ENCODE data around the gene NMBR. TPM values are rescaled to one million over a fixed set of nuclear protein-coding genes. Genes with fewer than 3 reads are reported as not detected.
"Not testable (repeated sequence)": the region's sequence is repeated elsewhere in the genome, so short reads cannot be mapped to it uniquely, and the experiment has no call there.

Gene NMBR
- total RNA-seq, result not detected

DNA sequence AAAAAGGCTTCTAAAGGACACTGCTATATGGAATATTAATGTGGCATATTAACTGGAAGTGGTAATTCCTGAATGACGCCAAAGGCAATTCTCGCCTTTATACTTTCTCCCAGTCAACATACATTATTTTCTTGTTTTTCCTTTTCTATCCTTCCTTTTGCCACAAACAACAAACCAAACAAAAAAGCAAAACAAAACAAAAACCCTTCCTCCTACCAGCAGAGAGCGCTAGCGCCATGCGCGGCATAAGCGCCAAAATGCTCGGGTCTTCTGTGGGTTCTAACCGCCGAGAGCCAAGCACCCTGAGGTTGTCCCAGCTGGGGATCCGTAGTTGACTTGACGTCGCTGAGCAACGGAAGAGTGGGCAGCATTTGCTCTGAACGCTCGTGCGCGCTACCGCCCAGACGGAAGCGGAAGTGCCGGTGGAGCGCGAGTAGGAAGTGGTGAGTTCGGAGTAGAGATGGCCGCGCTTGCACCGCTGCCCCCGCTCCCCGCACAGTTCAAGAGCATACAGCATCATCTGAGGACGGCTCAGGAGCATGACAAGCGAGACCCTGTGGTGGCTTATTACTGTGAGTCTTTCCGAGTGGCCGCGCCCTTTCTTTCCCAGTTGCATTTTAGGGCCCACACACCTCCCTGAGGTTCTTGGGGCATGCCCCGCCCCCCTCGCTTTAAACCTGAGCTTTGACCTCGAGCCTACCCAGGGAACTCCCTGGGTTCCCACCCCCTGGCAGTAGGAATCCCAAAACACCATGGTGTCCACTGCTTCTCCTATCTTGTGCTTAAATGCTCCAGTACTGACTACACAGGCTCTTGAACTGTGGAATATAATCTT lies at the start of gene NMBR, which contains the start of gene VTA1:
NMBR (minus strand) TSS at position 295 of the 835 bp plus-strand sequence. CDS start 58,464 bp downstream, outside the sequence.
VTA1 (plus strand) TSS at position 436 of the 835 bp plus-strand sequence; CDS start at position 461, 25 bp downstream.
- CTCF ChIA-PET, result interaction anchor here (1.2 to 3.3 kb wide), 6 partner anchors 9 to 327 kb away, joined by 3 to 31 read pairs (median 4); partner anchors contain the start of gene GJE1
- ATAC-seq (peak; percentile 98), DNase-seq (peak; percentile 98)
- Mint-ChIP-seq H3K9me3 (ENCODE audit: low read depth) (no peaks in the 10 kb centered on the region), H3K4me3 (peak within 1 kb of the TSS; percentile 87), H3K36me3 (peaks cover 14% of the 10 kb centered on the region), H3K4me1 (peaks cover 50% of the 10 kb centered on the region), H3K27me3 (no peaks in the 10 kb centered on the region), H3K27ac (peak within 1 kb of the TSS; percentile 87)

DNA sequence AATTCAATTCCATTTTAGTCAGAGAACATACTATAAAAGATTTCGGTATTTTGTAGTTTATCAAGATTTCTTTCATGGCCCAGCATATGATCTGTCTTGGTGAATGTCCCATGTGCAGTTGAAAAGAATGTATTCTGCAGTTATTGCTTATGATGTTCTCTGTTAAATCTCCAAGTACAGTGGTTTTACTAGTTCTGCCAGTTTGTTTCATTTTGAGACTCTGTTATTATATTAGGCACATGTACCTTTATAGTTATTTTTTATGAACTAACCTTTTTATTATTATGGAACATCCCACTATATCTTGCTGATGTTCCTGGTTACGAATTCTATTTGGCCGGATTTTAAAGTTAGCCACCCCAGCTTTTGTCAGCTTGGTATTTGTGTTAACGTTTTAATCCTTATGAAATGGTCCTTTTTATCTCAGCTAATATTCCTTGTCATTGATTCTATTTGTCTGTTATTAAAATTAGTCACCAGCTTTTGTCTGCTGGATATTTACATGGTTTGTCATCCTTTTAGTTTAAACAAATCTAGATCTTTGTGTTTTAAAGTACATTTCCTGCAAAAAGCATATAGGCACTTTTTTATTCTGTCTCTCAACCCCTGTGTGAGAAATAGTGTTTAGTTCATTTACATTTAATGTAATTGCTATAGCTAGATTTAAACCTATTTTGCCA lies 49.1 kb upstream of the NMBR start:
- H3K27me3 Mint-ChIP-seq, result no peaks in the 10 kb centered on the region
- H3K27ac Mint-ChIP-seq, result no peak overlapping the region
- CTCF ChIA-PET, result interaction anchor here (1.8 to 4.7 kb wide), 2 partner anchors 12 to 40 kb away, joined by 4 to 31 read pairs; no protein-coding TSS in a partner anchor
- peaks cover 8% of the 10 kb centered on the region for H3K4me1 Mint-ChIP-seq
- no peak for DNase-seq
- ATAC-seq, result no peak
- no peaks in the 10 kb centered on the region for H3K9me3 Mint-ChIP-seq (ENCODE audit: low read depth)
- peaks cover 20% of the 10 kb centered on the region for H3K36me3 Mint-ChIP-seq
- no peak overlapping the region for H3K4me3 Mint-ChIP-seq

DNA sequence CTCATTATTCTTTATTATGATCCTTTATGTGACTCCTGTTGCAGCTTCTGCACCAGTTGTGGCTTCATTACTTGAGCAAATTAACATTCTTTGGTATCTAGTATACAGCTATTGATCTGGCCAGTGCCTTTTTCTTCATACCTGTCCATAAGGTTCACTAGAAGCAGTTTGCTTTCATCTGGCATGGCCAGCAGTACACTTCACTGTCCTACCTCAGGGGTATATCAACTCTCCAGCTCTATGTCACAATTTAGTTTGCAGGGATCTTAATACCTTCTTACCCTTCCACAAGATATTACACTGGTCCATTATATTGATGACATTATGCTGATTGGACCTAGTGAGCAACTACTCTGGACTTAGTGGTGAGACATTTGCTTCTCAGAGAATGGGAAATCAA lies 46.7 kb upstream of the NMBR start:
- DNase-seq (no peak), ATAC-seq (no peak)
- no peak overlapping the region for H3K4me3 Mint-ChIP-seq
- no peaks in the 10 kb centered on the region for H3K27me3 Mint-ChIP-seq
- H3K9me3 Mint-ChIP-seq (ENCODE audit: low read depth), result no peaks in the 10 kb centered on the region
- CTCF ChIA-PET, result no interaction called here
- peaks cover 8% of the 10 kb centered on the region for H3K4me1 Mint-ChIP-seq
- H3K36me3 Mint-ChIP-seq, result peaks cover 19% of the 10 kb centered on the region
- no peak overlapping the region for H3K27ac Mint-ChIP-seq

DNA sequence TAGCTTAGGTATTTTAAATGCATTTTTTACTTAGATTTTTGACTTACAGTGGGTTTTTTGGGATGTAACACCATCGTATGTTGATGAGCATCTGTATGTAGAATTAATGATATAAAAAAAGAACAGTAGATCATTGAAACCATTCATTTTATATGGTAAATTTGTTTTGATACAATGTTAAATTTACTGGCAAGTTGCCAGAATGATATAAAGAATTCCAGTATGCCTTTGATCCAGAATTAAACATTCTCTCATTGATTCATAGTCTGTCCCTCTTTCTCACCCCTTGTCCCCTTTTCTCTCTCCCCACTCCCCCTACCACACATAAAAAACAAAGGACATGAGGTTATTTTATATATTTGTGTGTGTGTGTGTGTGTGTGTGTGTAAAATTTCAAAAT lies 45.4 kb upstream of the NMBR start:
- no peaks in the 10 kb centered on the region for H3K9me3 Mint-ChIP-seq (ENCODE audit: low read depth)
- H3K4me3 Mint-ChIP-seq, result no peak overlapping the region
- H3K4me1 Mint-ChIP-seq, result peaks cover 8% of the 10 kb centered on the region
- DNase-seq (no peak), ATAC-seq (no peak)
- no peak overlapping the region for H3K27ac Mint-ChIP-seq
- CTCF ChIA-PET, result no interaction called here
- H3K27me3 Mint-ChIP-seq, result no peaks in the 10 kb centered on the region
- H3K36me3 Mint-ChIP-seq, result peaks cover 15% of the 10 kb centered on the region

DNA sequence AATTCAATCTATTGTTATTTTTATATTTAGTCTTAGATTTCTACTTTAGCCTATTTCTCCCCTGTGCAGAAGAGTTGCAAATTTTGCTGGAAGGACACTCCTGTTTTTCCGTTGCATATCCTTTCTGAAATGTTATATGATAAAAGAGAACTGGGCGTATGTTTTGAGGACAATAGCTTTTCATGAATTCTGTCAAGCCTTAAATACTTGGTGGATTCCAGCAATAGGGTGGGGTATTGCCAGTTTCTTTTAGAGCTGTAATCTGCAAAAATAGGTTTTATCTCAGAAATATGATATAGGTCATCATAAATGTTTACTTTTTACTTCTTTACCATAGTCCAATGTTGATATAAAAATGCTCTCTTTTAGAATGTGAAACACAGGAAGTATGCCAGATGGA lies 42.1 kb upstream of the NMBR start:
- no peaks in the 10 kb centered on the region for H3K9me3 Mint-ChIP-seq (ENCODE audit: low read depth)
- H3K4me1 Mint-ChIP-seq, result no peaks in the 10 kb centered on the region
- H3K27ac Mint-ChIP-seq, result no peak overlapping the region
- CTCF ChIA-PET, result no interaction called here
- ATAC-seq, result no peak
- no peak overlapping the region for H3K4me3 Mint-ChIP-seq
- no peaks in the 10 kb centered on the region for H3K27me3 Mint-ChIP-seq
- no peak for DNase-seq
- peaks cover 12% of the 10 kb centered on the region for H3K36me3 Mint-ChIP-seq

DNA sequence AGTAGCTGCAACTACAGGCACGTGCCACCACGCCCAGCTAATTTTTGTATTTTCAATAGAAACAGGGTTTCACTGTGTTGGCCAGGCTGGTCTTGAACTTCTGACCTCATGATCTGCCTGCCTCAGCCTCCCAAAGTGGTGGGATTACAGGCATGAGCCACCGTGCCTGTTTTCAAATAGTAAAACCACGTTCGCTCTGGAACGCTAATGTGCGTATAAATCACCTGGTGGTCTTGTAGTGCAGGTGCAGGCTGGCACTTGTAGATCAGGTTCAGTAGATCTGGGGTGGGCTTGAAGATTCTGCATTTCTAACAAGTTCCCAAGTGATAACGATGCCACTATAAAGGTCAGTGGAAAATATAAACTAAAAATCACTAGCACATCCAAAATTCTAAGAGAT lies 41.4 kb upstream of the NMBR start:
- not testable (repeated sequence) for H3K9me3 Mint-ChIP-seq (ENCODE audit: low read depth); H3K27me3 Mint-ChIP-seq; DNase-seq; H3K27ac Mint-ChIP-seq; H3K4me3 Mint-ChIP-seq; H3K4me1 Mint-ChIP-seq; ATAC-seq
- CTCF ChIA-PET, result interaction anchor here (1.5 kb wide), 1 partner anchor 10 kb away, joined by 4 read pairs; no protein-coding TSS in a partner anchor
- peaks cover 12% of the 10 kb centered on the region for H3K36me3 Mint-ChIP-seq

DNA sequence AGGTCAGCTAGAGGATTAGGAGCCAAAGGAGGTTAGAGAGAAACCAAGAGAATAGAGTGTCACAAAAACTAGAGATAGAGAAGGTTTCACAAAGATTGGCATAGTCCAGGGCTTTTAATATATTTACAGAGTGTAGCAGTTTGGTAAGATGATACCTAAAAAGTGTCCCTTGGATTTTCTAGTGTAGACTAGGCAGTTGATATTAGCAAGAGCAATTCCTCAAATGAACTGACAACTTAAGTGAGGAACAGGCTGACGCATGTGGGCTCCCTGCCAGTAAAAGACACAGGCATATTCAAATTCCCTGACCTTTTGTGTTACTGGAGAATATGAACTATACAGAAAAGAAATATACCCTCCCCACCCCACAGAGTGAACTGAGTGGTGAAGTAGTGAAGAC lies 40.3 kb upstream of the NMBR start:
- no peak for ATAC-seq
- Mint-ChIP-seq H3K4me1 (peaks cover 2% of the 10 kb centered on the region), H3K27me3 (no peaks in the 10 kb centered on the region), H3K27ac (no peak overlapping the region), H3K9me3 (ENCODE audit: low read depth) (no peaks in the 10 kb centered on the region), H3K4me3 (no peak overlapping the region), H3K36me3 (peaks cover 15% of the 10 kb centered on the region)
- CTCF ChIA-PET, result interaction anchor here (1.5 kb wide), 1 partner anchor 11 kb away, joined by 4 read pairs; no protein-coding TSS in a partner anchor
- no peak for DNase-seq

DNA sequence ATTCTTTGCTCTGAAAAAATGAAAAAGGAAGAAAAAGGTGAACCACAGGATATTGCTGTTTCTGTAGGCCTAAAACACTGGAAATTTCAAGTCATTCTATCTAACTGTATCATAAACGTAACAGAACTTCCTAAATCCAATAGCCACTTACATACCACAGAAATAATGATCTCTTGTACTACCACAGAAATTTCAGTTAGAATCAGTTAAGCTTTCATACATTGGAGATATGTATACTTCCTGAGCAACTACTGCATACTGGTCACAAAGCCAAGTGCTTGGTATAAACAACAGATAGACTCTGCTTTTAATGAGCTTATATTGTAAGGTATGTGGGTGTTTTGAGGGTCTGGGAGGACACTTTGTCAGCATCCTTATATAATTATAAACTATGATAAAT lies 38.7 kb upstream of the NMBR start:
- Mint-ChIP-seq H3K4me1 (peaks cover 2% of the 10 kb centered on the region), H3K27me3 (no peaks in the 10 kb centered on the region), H3K9me3 (ENCODE audit: low read depth) (no peaks in the 10 kb centered on the region), H3K27ac (no peak overlapping the region), H3K36me3 (peaks cover 17% of the 10 kb centered on the region), H3K4me3 (no peak overlapping the region)
- CTCF ChIA-PET, result interaction anchor here (1.2 to 1.8 kb wide), 2 partner anchors 22 to 30 kb away, joined by 4 read pairs; no protein-coding TSS in a partner anchor
- DNase-seq (no peak), ATAC-seq (no peak)

DNA sequence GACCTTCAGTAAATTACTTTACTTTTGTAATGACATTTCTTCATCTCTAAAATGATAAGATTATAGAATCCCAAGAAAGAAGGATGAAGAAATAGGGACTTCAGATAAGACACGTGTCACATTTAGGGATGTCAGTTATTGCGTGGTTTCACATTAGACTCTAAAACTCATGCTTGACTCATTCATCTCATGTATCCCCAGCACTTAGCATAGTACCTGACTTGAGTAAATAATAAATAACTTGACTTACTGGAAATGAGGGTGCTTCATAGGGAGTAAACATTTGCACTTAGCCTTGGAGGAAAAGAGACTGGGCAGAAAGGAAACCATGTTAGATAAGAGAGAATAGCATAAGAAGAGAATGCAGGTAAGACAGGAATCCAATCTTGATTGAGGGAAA lies 37.4 kb upstream of the NMBR start:
- no peaks in the 10 kb centered on the region for H3K27me3 Mint-ChIP-seq
- H3K4me3 Mint-ChIP-seq, result no peak overlapping the region
- peaks cover 17% of the 10 kb centered on the region for H3K36me3 Mint-ChIP-seq
- ATAC-seq, result no peak
- no peak overlapping the region for H3K27ac Mint-ChIP-seq
- no peak for DNase-seq
- H3K4me1 Mint-ChIP-seq, result peaks cover 2% of the 10 kb centered on the region
- CTCF ChIA-PET, result no interaction called here
- H3K9me3 Mint-ChIP-seq (ENCODE audit: low read depth), result no peaks in the 10 kb centered on the region

DNA sequence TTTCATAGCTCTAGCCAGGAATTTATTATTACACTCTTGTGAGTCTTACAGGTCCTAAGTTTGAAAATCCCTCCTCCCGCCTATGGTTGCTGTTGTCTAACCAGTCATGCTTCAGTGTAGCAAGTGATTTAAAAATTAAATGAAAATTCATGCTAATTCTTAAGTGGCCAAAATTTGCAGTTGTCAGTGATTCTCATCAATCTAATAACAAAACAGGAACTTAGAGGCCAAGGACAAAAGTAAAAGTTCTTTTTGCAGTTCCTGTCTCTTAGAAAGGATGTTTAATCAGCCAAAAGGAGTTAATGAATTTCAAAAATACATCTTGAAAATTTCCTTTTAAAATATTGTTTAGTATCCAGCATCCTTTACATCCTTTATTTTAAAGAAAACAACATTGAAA lies 36.4 kb upstream of the NMBR start:
- no peak overlapping the region for H3K27ac Mint-ChIP-seq
- CTCF ChIA-PET, result interaction anchor here (1.0 kb wide), 1 partner anchor 14 kb away, joined by 3 read pairs; no protein-coding TSS in a partner anchor

DNA sequence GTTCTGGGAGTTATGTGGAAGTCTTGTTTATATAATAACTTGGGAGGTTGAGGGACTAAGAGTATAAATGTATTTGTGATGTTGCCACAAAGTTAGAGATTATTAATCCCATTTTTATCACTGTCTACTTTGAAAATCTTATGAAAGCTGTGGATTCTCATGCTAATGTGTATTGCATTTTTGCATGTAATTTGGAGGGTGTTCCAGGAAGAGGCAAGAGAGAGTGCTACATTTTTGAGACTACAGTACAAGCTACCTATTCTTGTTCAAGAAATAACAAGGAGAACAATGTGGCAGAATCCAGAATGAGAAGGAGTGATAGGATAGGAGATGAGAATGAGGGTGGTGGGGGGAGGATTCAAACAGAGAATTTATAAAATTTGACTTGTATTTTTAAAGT lies 35.1 kb upstream of the NMBR start:
- Mint-ChIP-seq H3K9me3 (ENCODE audit: low read depth) (peaks cover 4% of the 10 kb centered on the region), H3K4me3 (no peak overlapping the region), H3K27ac (no peak overlapping the region), H3K4me1 (peaks cover 2% of the 10 kb centered on the region), H3K36me3 (peaks cover 29% of the 10 kb centered on the region), H3K27me3 (no peaks in the 10 kb centered on the region)
- DNase-seq (no peak), ATAC-seq (no peak)
- CTCF ChIA-PET, result no interaction called here

More for the DNA sequence above, 36.4 kb upstream of the NMBR start:
- Mint-ChIP-seq H3K9me3 (ENCODE audit: low read depth) (no peaks in the 10 kb centered on the region), H3K27me3 (no peaks in the 10 kb centered on the region), H3K4me1 (peaks cover 2% of the 10 kb centered on the region), H3K36me3 (peaks cover 17% of the 10 kb centered on the region), H3K4me3 (no peak overlapping the region)
- ATAC-seq (no peak), DNase-seq (no peak)

DNA sequence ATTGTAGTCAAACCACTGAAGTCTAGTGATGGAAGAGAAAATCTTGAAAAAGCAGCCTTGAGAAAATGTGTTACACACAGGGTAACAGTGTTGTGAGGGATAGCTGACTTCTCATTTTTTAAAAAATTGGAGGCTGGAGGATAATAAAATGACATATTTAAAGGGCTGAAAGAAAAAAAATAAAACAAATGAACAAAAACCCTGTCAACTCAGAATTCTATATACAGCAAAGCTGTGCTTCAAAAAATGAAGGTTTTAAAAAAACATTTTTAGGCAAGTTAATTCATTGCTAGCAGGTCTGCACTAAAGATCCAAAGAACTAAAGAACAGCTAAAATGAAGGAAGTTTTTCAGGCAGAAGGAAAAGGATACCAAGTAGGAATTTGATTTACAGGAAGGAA lies 31.2 kb upstream of the NMBR start:
- peaks cover 50% of the 10 kb centered on the region for H3K36me3 Mint-ChIP-seq
- H3K4me3 Mint-ChIP-seq, result no peak overlapping the region
- ATAC-seq, result no peak
- H3K4me1 Mint-ChIP-seq, result peaks cover 2% of the 10 kb centered on the region
- DNase-seq, result no peak
- peaks cover 6% of the 10 kb centered on the region for H3K9me3 Mint-ChIP-seq (ENCODE audit: low read depth)
- CTCF ChIA-PET, result interaction anchor here (1.1 to 1.7 kb wide), 2 partner anchors 22 to 29 kb away, joined by 3 to 5 read pairs; no protein-coding TSS in a partner anchor
- no peak overlapping the region for H3K27ac Mint-ChIP-seq
- no peaks in the 10 kb centered on the region for H3K27me3 Mint-ChIP-seq

DNA sequence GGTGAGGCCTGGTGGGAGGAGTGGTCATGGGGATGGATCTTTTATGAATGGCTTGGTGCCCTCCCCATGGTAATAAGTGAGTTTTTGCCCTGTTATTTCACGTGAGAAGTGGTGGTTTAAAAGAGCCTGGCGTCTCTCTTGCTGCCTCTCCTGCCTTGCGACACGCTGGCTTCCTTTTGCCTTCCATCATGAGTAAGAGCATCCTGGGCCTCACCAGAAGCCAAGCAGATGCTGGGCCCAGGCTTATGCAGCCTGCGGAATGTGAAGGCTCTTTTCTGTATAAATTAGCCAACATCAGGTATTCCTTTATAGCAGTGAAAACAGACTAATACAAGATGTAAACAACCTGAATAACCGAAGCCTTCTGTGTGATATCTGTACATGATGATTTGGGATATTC lies 27.8 kb upstream of the NMBR start:
- DNase-seq (no peak), ATAC-seq (no peak)
- Mint-ChIP-seq H3K4me1 (no peaks in the 10 kb centered on the region), H3K27me3 (no peaks in the 10 kb centered on the region), H3K36me3 (peaks cover 59% of the 10 kb centered on the region), H3K27ac (no peak overlapping the region), H3K4me3 (no peak overlapping the region), H3K9me3 (ENCODE audit: low read depth) (peaks cover 6% of the 10 kb centered on the region)
- CTCF ChIA-PET, result no interaction called here

Measured in activated CD8-positive, alpha-beta memory T cell treated with anti-CD3 and anti-CD28 coated beads, Interleukin-2, amount 10 ng/mL, durations not matched to agents 7 days and 5 days (primary cell).